ENCODE measurements around the gene TNFAIP3.
"Not testable (repeated sequence)": the region's sequence is repeated elsewhere in the genome, so short reads cannot be mapped to it uniquely, and the experiment has no call there.

Gene TNFAIP3

DNA sequence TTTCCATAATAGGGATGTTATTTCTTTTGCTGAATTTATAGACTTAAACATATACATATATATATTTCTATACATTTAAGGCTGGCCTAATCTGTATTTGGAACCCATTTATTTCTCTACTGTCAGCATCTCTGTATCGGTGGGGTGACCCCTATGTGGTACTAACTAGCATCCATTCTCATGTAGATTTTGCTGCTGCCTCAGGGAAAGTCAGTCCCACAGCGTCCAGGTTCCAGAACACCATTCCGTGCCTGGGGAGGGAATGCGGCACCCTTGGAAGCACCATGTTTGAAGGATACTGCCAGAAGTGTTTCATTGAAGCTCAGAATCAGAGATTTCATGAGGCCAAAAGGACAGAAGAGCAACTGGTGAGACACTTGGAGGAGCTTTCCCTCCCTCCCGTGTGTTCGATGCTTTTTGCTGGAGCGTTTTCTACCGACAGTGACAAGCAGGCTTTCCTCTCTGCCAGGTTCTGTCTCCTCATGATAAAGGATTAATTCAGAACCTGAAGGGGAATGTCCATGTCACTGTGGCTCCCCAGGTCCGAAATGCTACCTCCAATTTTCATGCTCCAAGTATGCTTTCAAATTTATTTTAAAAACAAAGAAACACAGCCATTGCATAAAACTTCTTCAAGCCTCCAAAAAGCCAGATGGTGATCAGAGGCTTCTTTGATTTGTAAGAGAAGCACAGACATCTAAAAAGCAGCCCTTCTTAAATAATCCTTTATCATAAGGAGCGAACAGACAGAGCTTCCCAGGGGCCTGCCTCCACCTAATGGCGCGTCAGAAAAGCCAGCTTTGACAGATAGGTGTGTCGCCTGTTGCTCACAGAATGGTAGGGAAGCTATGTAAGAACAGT is 13.1 kb downstream of the TNFAIP3 start:
- DNase-seq: no peak

DNA sequence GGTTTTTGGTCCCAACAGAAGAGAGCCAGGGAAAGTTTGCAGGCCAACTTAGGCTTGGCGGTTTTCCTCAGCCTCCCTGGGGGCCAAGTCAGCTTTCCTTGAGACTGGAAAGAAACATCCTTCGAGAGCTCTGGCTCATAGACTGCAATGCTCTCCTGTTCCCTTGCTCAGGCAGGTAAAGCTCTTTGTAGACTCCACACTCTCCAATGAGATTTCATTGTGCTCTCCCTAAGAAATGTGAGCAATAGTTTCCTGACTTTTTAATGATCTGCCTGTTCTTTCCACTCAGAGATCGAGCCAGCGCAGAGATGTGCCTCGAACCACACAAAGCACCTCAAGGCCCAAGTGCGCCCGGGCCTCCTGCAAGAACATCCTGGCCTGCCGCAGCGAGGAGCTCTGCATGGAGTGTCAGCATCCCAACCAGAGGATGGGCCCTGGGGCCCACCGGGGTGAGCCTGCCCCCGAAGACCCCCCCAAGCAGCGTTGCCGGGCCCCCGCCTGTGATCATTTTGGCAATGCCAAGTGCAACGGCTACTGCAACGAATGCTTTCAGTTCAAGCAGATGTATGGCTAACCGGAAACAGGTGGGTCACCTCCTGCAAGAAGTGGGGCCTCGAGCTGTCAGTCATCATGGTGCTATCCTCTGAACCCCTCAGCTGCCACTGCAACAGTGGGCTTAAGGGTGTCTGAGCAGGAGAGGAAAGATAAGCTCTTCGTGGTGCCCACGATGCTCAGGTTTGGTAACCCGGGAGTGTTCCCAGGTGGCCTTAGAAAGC is 13.9 kb downstream of the TNFAIP3 start:
- no peak for DNase-seq

DNA sequence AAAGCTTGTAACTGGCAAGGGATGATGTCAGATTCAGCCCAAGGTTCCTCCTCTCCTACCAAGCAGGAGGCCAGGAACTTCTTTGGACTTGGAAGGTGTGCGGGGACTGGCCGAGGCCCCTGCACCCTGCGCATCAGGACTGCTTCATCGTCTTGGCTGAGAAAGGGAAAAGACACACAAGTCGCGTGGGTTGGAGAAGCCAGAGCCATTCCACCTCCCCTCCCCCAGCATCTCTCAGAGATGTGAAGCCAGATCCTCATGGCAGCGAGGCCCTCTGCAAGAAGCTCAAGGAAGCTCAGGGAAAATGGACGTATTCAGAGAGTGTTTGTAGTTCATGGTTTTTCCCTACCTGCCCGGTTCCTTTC is 14.4 kb downstream of the TNFAIP3 start:
- no peak for DNase-seq

DNA sequence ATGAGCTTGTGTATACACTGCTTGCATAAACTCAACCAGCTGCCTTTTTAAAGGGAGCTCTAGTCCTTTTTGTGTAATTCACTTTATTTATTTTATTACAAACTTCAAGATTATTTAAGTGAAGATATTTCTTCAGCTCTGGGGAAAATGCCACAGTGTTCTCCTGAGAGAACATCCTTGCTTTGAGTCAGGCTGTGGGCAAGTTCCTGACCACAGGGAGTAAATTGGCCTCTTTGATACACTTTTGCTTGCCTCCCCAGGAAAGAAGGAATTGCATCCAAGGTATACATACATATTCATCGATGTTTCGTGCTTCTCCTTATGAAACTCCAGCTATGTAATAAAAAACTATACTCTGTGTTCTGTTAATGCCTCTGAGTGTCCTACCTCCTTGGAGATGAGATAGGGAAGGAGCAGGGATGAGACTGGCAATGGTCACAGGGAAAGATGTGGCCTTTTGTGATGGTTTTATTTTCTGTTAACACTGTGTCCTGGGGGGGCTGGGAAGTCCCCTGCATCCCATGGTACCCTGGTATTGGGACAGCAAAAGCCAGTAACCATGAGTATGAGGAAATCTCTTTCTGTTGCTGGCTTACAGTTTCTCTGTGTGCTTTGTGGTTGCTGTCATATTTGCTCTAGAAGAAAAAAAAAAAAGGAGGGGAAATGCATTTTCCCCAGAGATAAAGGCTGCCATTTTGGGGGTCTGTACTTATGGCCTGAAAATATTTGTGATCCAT is 15.3 kb downstream of the TNFAIP3 start:
- no peak for DNase-seq

DNA sequence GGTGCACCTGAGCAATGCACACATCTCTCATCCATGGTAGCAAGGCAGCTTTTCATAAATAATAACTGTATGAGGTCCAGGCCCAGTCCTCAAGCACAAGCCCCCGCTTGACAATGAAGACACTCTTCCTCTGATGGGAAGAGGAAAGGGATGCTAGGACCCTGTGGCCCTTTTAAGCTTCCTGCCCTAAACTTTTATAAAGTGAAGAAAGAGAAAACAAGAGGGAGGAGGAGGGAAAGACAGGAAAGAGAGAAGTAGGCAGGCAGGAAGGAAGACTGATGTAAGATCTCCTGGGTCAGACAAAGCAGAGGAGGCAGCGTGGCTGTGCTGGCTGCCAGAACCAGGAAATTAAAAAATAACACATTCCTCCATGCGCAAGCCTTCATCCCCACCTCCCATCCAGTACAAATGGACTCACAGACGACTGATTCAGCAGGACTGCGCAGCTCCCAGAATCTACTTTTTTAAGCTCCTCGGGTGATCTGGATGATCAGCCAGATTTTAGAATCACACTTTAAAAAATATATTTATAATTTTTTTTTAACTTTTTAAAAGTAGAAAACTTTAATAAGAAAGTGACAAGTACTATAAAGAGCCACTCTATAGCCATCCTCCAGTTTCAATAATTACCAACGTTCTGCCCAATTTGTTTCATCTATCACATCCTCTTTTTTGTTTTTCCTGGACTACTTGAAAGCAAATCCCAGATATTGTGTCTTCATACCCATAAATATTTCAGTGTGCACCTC is 16.5 kb downstream of the TNFAIP3 start:
- no peak for DNase-seq

DNA sequence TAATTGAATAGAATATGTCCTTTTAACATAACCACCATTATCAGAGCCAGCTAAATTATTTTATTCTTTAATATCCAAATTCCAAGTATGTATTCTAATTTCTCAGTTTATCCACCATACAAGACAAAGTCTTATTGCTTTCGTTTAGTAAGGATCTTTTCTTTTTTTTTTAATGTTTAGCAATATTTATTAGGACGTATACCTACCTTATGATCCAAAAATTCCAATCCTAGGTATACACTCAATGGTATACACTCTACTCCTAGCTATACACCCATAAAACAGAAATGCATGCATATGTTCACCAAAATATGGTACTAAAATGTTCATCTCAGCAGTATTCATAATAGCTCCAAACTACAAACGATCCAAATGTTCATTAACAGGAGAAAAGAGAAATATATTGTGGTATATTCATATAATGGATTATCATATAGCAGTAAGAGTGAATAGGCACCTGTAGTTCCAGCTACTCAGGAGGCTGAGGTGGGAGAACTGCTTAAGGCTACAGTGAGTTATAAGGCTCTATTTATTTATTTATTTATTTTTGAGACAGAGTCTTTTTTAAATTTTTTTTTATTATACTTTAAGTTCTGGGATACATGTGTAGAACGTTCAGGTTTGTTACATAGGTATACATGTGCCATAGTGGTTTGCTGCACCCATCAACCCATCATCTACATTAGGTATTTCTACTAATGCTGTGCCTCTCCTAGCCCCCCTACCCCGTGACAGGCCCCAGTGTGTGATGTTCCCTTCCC is 17.3 kb downstream of the TNFAIP3 start:
- DNase-seq: no peak

DNA sequence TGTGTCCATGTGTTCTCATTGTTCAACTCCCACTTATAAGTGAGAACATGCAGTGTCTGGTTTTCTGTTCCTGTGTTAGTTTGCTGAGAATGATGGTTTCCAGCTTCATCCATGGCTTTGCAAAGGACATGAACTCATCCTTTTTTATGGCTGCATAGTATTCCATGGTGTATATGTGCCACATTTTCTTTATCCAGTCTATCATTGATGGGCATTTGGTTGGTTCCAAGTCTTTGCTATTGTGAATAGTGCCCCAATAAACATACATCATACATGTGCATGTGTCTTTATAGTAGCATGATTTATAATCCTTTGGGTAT is 17.8 kb downstream of the TNFAIP3 start:
- not testable (repeated sequence) for DNase-seq

DNA sequence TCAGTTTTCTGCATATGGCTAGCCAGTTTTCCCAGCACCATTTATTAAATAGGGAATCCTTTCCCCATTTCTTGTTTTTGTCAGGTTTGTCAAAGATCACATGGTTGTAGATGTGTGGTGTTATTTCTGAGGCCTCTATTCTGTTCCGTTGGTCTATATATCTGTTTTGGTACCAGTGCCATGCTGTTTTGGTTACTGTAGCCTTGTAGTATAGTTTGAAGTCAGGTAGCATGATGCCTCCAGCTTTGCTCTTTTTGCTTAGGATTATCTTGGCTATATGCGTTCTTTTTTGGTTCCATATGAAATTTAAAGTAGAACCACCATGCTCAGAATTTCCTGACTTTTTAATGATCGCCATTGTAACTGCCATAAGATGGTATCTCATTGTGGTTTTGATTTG is 19.2 kb downstream of the TNFAIP3 start:
- not testable (repeated sequence) for DNase-seq

DNA sequence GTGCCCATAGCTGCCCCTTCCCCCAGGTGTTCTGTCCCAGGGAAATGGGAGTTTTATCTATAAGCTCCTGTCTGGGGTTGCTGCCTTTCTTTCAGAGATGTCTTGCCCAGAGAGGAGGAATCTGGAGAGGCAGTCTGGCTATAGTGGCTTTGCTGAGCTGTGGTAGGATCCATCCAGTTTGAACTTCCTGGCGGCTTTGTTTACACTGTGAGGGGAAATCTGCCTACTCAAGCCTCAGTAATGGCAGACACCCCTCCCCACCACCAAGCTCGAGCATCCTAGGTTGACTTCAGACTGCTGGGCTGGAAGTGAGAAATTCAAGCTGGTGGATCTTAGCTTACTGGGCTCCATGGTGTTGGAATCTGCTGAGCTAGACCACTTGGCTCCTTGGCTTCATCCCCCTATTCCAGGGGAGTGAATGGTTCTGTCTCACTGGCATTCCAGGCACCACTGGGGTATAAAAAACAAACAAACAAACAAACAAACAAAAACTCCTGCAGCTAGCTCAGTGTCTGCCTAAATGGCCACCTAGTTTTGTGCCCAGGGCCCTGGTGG is 24.0 kb downstream of the TNFAIP3 start:
- DNase-seq: no peak

DNA sequence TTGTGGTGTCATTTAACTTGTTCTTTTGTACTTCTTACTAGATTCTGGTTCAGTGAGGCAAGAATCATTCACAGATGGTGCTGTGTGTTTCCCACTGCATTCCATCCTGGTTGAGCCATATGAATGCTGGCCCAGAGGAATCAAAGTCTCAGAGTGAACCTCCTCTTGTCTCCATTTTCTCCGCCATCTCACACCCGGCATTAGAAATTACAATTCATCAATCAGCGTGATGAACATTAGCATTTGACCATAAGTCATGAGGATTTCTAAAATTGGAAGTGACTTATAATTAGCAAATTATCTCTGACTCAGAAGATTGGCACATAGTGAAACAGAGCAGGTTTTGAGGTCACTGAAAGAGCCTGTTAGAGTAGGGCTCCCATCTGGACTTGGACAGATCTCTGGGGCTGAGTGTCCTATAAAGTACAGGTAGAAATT is 25.2 kb downstream of the TNFAIP3 start:
- DNase-seq: no peak

DNA sequence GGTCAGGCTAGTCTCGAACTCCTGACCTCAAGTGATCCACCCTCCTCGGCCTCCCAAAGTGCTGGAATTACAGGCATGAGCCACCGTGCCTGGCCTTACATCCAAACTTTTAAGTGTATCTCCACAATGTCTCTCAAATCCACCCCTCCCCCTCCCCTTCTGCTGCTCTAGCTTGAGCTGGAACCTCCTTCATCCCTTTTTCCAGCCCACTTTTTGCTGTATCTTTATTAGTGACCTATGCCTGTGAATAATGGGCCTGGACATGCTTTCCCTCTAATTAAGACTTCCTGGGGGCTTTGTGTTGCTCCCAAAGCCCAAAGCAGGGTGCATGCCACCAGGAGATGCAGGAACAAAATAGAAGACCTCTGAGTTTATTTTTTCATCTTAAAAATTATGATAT is 26.1 kb downstream of the TNFAIP3 start:
- DNase-seq: no peak

DNA sequence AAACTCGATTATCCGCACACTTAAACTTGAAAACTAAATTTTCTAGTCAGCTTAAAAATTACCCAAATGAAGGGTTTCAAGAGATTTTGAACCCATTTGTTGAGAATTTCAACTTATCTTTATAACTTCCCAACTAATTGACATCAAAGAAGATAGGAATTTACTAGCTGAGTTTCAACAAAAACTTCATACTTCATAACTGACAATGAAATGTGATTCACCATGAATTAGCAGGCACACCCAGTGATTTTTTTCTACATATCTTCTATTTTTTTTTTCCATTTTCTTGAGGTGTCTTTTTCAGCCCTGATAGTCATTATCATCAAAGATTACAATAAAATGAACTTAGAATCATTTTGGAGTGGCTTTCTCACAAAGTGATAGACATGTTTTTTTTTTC is 26.7 kb downstream of the TNFAIP3 start:
- DNase-seq: no peak

DNA sequence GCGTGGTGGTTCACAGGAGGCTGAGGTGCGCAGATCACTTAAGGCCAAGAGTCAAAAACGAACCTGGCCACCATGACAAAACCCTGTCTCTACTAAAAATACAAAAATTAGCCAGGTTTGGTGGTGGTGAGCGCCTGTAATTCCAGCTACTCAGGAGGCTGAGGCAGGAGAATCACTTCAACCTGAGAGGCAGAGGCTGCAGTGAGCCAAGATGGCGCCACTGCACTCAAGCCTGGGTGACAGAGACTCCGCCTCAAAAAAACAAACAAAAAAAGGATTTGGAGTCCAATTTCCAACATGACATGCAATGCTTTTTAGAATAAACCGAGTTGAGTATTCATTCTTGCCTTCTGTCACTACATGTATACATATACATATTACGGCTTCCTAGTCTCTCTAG is 27.3 kb downstream of the TNFAIP3 start:
- not testable (repeated sequence) for DNase-seq

DNA sequence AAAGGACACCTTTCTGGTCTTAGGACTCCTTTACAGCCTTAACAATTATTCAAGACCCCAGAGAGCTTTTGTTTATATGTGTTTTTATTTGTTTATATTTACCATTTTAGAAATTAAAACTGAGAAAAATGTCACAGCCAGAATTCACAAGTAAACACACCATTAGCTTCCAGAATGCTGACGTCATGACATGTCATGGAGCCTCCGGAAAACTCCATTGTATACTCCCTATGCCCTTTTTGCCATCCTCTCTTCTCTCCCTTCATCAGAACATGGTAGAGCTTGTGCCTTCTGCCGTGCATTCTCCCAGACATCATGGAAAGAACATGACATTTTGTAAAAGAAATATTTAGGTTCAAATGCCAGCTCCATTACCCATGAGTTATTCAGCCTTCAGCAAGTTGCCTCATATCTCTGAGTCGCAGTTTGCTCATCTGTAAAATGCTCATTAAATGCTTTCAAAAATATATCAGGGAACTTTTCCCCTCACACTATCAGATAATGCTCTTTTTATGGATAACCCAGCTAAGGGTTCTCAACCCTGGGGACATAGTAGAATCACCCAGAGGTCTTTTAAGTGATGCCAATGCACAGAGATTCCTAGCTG is 27.8 kb downstream of the TNFAIP3 start:
- DNase-seq: no peak

DNA sequence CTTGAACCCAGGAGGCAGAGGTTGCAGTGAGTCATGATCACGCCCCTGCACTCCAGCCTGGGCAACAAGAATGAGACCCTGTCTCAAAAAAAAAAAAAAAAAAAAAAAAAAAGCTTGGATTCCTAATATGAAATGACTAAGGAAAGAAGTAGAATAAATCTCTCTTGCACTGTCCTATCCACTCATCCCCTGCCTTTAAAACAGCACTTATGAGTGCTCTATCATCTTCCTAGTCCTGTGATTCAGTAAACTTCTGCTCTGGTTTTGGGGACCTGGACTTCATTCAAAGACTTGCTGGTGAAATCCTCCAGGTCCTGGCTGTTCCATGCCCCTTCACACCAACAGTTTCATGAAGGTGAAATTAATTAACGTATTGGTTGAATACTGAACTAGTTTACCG is 29.6 kb downstream of the TNFAIP3 start:
- no peak for DNase-seq

DNA sequence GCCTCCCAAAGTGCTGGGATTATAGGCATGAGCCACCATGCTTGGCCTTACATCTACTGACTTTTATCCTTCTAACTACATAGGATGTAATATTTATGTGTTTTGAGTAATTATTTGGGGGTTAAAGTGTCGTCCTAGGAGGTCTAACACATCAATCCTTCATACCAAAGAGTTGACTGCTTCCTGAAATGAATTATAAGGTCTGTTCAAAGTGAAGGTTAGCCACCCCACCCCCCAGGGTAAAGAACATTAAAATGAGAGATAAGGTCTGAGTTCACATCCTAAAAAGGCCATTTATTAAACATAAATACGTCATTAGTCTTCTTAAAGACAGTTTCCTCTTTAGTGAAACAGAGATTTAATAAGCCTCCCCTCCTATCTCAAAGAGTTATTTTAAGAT is 33.8 kb downstream of the TNFAIP3 start:
- no peak for DNase-seq

DNA sequence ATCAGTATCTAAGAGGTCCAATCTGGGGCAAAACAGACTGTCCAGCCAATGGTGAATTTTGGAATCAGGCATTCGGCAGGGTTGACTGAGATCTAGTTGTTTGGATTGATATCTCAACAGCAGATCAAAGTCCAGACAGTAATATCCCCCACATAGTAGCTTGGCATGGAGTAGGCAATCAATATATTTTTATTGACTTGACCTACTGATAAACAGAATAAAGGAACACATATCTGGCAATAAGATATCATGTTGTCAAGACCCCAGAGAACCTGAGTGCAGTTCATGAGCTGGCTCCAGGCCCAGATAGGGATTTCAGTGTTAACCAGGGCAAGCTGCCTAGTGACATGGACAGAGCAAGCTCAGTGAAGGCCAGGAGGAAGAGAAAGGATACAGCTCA is 34.4 kb downstream of the TNFAIP3 start:
- no peak for DNase-seq

DNA sequence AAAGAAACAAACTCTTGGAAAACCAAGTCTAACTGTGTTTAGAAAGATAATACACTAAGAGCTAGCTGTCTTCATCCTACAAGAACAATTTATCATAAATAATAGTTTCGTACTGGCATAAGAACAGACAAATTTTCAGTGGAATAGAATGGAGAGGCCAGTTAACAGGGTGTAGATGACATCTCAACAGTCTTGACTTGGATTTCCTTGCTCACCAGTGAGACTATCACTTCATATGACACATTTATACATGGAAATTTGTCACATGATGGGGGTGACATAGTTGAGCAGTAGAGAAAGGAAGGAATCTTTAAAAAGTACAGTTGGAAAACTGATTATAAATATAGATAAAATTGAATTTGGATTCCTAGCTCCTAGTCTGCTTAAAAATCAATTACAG is 35.6 kb downstream of the TNFAIP3 start:
- DNase-seq: no peak

DNA sequence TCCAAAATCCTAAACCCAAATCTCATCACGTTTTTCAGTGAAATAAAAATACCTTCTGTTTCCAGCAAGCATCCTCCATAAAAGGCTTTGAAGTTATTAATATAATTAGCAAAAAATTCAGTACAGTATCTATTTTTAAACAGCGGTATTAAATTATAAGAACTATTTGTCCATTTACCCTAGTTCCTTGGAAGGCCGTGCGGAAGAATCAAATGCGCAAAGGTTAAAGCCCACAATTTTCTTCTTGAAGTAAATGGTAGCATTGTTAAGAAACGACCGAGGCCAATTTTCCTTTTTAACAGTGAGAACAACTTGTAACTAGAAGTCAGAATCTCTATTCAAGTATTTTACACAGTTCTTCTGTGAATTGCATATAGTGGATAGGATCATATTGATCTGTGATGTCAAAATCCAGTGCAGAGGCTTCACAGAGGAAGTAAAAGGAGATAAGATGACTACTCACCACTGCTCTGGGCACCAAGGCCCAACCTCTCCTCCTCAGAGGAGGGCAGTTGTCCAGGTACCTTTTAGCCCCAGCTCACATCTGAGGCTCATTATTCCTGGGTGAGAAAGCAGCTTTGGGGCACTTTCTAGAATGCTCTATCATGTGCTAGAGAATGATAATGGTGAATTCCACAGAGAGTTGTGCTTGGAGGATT is 36.3 kb downstream of the TNFAIP3 start:
- no peak for DNase-seq

DNA sequence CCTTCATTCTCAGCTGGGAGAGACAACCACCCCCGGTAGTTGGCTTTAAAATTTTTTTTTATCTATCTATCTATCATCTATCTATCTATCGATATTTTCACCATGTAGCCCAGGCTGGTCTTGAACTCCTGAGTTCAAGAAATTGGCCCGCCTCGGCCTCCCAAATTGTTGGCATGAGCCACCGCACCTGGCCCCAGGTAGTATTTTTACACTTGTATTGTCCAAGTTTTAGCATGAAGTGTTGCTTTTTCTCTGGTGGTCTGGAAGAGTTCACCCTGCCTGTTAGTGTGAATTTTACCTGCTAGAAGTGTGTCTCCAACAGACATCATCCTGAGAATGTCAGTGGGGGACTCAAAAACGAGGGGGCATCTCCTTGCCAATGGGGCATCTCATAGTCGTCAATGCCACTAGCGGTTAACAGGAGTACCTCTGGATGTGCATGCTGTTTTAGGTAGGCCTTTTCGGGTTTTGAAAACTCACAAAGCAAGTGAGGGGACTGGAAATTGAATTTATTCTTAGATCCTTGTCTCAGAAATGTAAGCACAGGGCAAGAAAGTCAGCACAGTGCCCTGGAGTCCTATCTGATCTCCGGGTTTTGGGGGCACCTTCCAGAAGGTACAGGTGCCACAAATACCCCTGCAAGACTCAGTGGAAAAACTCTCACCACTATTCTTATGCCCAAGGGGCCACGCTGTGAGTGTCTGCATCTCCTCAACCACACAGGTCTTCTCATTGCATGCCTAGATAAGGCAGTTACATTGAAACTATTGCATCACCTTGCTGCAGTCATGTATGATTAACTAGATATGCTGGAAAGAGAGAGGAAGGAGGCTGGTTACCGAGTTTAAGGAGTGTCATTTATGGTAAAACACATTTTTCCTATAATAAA is 37.1 kb downstream of the TNFAIP3 start:
- DNase-seq: no peak
